Measurements from ENCODE around the gene ANKRD35. TPM values are rescaled to one million over a fixed set of nuclear protein-coding genes. Genes with fewer than 3 reads are reported as not detected.

Gene ANKRD35
- total and polyA plus RNA-seq, 10 of the 15 experiments (the other 5 are each of a cell fraction or from before 2014, with no cell fraction given), result 0.01 to 0.08 TPM; not detected in 8

- CTCF ChIA-PET, result interaction anchor here (0.9 to 8.0 kb wide), 13 partner anchors 9 to 108 kb away, joined by 3 to 80 read pairs (median 4); partner anchors contain the start of genes ANKRD34A, NUDT17, PIAS3 and POLR3GL
- FAIRE-seq (no peak), DNase-seq (ENCODE audit: low read depth, low spot score) (no peak), ATAC-seq (no peak)
- no peaks in the 10 kb centered on the region; a peak in 2 of 4 replicates for H3K36me3 ChIP-seq (ENCODE audit: control insufficient read depth in 2 of 2, insufficient read depth in 2 of 2, low read length in 1 of 2)
- H3K4me2 ChIP-seq (ENCODE audit: control insufficient read depth, insufficient read depth), result no peak overlapping the region
- no TSS peak for BruUV-seq (replicated peaks)
- in situ Hi-C loops (cut with MboI), result no loop called here
- POLR2A ChIA-PET, result interaction anchor here (2.9 kb wide), 1 partner anchor 50 kb away, joined by 9 read pairs; the partner anchor contains the start of gene PIAS3
- no peaks in the 10 kb centered on the region for H3K27me3 ChIP-seq (replicated peaks in 1 of 2; ENCODE audit: control insufficient read depth in 2 of 2, insufficient read depth in 2 of 2, low read length in 1 of 2)
- no peak overlapping the region for H2AFZ ChIP-seq (ENCODE audit: control insufficient read depth, low read depth, low read length)
- RAD21 ChIA-PET (ENCODE audit: unreplicated experiment), result interaction anchor here (0.8 to 1.8 kb wide), 3 partner anchors 17 to 63 kb away, joined by 3 to 7 read pairs (median 4); partner anchors contain the start of gene NUDT17
- 0% methylated on average over 1 of the region's 1 CpG for WGBS (ENCODE audit: insufficient coverage, insufficient replicate concordance, low lambda C conversion rate, missing lambda C conversion rate)
- SMC1A ChIA-PET (ENCODE audit: uncharacterized antibody, unreplicated experiment), result interaction anchor here (0.7 to 1.7 kb wide), 5 partner anchors 10 to 61 kb away, joined by 3 to 5 read pairs (median 3); partner anchors contain the start of gene RBM8A
- H3K79me2 ChIP-seq (ENCODE audit: control insufficient read depth, insufficient read depth, low read length), result no peaks in the 10 kb centered on the region
- H4K20me1 ChIP-seq (ENCODE audit: control insufficient read depth, insufficient read depth), result no peaks in the 10 kb centered on the region
- H3K4me3 ChIP-seq, result no peak overlapping the region
- H3K9me3 ChIP-seq (replicated peaks; ENCODE audit: control insufficient read depth, insufficient read depth, low read length), result no peaks in the 10 kb centered on the region
- H3K27ac ChIP-seq (ENCODE audit: control insufficient read depth, insufficient read depth), result no peak overlapping the region
- intact Hi-C loops (cut with micrococcal nuclease; ENCODE audit: unreplicated experiment), result no loop called here
- peaks cover 8% of the 10 kb centered on the region; the same call in 1 of the 2 replicates for H3K4me1 ChIP-seq (ENCODE audit: control insufficient read depth, insufficient read depth, low read length)
- no peak overlapping the region for H3K9ac ChIP-seq (ENCODE audit: control insufficient read depth, insufficient read depth, low read length)
- TF ChIP-seq POLR2A (IDR thresholded peaks at IDR 0.05; ENCODE audit: low read depth, low read length) (no peak), SMARCA5 (IDR thresholded peaks at IDR 0.05) (no peak), RELA (IDR thresholded peaks at IDR 0.05; ENCODE audit: borderline replicate concordance, partially characterized antibody) (no peak), NRF1 (conservative IDR thresholded peaks at IDR 0.05; ENCODE audit: low read depth, low read length) (no peak), SUZ12 (IDR thresholded peaks at IDR 0.05; ENCODE audit: unreplicated experiment) (no peak), EZH2 (IDR thresholded peaks at IDR 0.05; ENCODE audit: borderline replicate concordance, control insufficient read depth, low read depth, low read length) (no peak), REST (IDR thresholded peaks at IDR 0.05; ENCODE audit: low read depth, low read length) (no peak), TCF3 (IDR thresholded peaks at IDR 0.05; ENCODE audit: borderline replicate concordance, insufficient read depth, low read depth, low read length) (no peak), CBX3 (IDR thresholded peaks at IDR 0.05; ENCODE audit: borderline replicate concordance, low read depth) (no peak), ATF3 (IDR thresholded peaks at IDR 0.05; ENCODE audit: borderline replicate concordance, extremely low read depth, low read depth, low read length) (no peak), TARDBP (IDR thresholded peaks at IDR 0.05; ENCODE audit: borderline replicate concordance) (no peak), EP300 (IDR thresholded peaks at IDR 0.05; ENCODE audit: borderline replicate concordance in 1 of 2, control insufficient read depth in 1 of 2, low read depth in 2 of 2, low read length in 2 of 2) (no peak), ZNF217 (IDR thresholded peaks at IDR 0.05) (no peak), RUNX3 (IDR thresholded peaks at IDR 0.05; ENCODE audit: low read length) (no peak), ZNF24 (IDR thresholded peaks at IDR 0.05) (no peak), FOS (IDR thresholded peaks at IDR 0.05; ENCODE audit: borderline replicate concordance, extremely low read depth, insufficient read length) (no peak)
- TF ChIP-seq, protein P1, sequence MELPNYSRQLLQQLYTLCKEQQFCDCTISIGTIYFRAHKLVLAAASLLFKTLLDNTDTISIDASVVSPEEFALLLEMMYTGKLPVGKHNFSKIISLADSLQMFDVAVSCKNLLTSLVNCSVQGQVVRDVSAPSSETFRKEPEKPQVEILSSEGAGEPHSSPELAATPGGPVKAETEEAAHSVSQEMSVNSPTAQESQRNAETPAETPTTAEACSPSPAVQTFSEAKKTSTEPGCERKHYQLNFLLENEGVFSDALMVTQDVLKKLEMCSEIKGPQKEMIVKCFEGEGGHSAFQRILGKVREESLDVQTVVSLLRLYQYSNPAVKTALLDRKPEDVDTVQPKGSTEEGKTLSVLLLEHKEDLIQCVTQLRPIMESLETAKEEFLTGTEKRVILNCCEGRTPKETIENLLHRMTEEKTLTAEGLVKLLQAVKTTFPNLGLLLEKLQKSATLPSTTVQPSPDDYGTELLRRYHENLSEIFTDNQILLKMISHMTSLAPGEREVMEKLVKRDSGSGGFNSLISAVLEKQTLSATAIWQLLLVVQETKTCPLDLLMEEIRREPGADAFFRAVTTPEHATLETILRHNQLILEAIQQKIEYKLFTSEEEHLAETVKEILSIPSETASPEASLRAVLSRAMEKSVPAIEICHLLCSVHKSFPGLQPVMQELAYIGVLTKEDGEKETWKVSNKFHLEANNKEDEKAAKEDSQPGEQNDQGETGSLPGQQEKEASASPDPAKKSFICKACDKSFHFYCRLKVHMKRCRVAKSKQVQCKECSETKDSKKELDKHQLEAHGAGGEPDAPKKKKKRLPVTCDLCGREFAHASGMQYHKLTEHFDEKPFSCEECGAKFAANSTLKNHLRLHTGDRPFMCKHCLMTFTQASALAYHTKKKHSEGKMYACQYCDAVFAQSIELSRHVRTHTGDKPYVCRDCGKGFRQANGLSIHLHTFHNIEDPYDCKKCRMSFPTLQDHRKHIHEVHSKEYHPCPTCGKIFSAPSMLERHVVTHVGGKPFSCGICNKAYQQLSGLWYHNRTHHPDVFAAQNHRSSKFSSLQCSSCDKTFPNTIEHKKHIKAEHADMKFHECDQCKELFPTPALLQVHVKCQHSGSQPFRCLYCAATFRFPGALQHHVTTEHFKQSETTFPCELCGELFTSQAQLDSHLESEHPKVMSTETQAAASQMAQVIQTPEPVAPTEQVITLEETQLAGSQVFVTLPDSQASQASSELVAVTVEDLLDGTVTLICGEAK (IDR thresholded peaks at IDR 0.05; ENCODE audit: borderline replicate concordance), result no peak
Observed at GRCh38 chr1:145908653-145909052, 23.0 kb upstream of the ANKRD35 start.

Data from GM12878 (cell line).